CMK (cell line): ENCODE results near the gene IPO4.
"Not testable (repeated sequence)": the region's sequence is repeated elsewhere in the genome, so short reads cannot be mapped to it uniquely, and the experiment has no call there.

Experiments
- DNase-seq: peaks from one replicate; pipeline ENCODE4 v3.0.0-alpha.2; 2010; ENCODE audit warnings: low read depth

Gene IPO4

GRCh38 chr14:24188251-24189058 is at the start of gene IPO4:
IPO4 (minus strand) TSS chr14:24188816; CDS start chr14:24188787, 29 bp downstream.
- DNase-seq: peak; percentile 85

GRCh38 chr14:24238123-24238522 is 49.5 kb upstream of the IPO4 start:
- DNase-seq: no peak

- no peak for DNase-seq
These were observed 48.9 kb upstream of the IPO4 start for GRCh38 chr14:24237463-24237955.

GRCh38 chr14:24236689-24237462 is 48.3 kb upstream of the IPO4 start:
- no peak for DNase-seq

- no peak for DNase-seq
These were observed 47.4 kb upstream of the IPO4 start for GRCh38 chr14:24235804-24236688.

GRCh38 chr14:24234095-24235005 is 45.7 kb upstream of the IPO4 start:
- DNase-seq: no peak

GRCh38 chr14:24233538-24233866 is 44.9 kb upstream of the IPO4 start:
- DNase-seq: no peak

- DNase-seq: no peak
These were observed 44.3 kb upstream of the IPO4 start, which contains the start of gene GMPR2 for GRCh38 chr14:24232645-24233537. GMPR2 (plus strand) TSS chr14:24232929; CDS start chr14:24233254, 325 bp downstream.

- peak; percentile 61 for DNase-seq
These were observed 43.6 kb upstream of the IPO4 start, which contains the start of gene NEDD8 for GRCh38 chr14:24232121-24232644. NEDD8 (minus strand) TSS chr14:24232367; CDS start chr14:24232267, 100 bp downstream.

- DNase-seq: no peak
These were observed 42.9 kb upstream of the IPO4 start for GRCh38 chr14:24231263-24232120.

GRCh38 chr14:24228902-24229301 is 40.3 kb upstream of the IPO4 start:
- no peak for DNase-seq

- DNase-seq: no peak
These were observed 37.9 kb upstream of the IPO4 start for GRCh38 chr14:24226473-24226872.

- no peak for DNase-seq
These were observed 36.0 kb upstream of the IPO4 start for GRCh38 chr14:24224618-24225071.

- DNase-seq: not testable (repeated sequence)
These were observed 34.4 kb upstream of the IPO4 start for GRCh38 chr14:24222987-24223386.

GRCh38 chr14:24219521-24219920 is 30.9 kb upstream of the IPO4 start:
- DNase-seq: no peak

- no peak for DNase-seq
These were observed 30.5 kb upstream of the IPO4 start for GRCh38 chr14:24219080-24219479.

- DNase-seq: not testable (repeated sequence)
These were observed 28.3 kb upstream of the IPO4 start for GRCh38 chr14:24216876-24217275.

- no peak for DNase-seq
These were observed 27.7 kb upstream of the IPO4 start for GRCh38 chr14:24216345-24216699.
